Ramos (cell line): ENCODE measurements around the gene SCAF4.

Experiments
- in situ Hi-C: fragments of 300-500 bp; cut with MboI; formaldehyde crosslinking; loops from one replicate; pipeline ENCODE4 v1.14.3; 2022; ENCODE audit warnings: low sequenced_read_pairs; ENCODE audit not compliant: unreplicated experiment

SCAF4 gene

GRCh38 chr21:31713973-31714740, 17.8 kb downstream of the SCAF4 start:
- in situ Hi-C loops, result no loop called here

- in situ Hi-C loops, result no loop called here
Measured at GRCh38 chr21:31713115-31713514, 18.8 kb downstream of the SCAF4 start.

GRCh38 chr21:31711745-31712285, 20.1 kb downstream of the SCAF4 start:
- in situ Hi-C loops, result no loop called here

GRCh38 chr21:31711326-31711725, 20.6 kb downstream of the SCAF4 start:
- in situ Hi-C loops, result no loop called here

GRCh38 chr21:31710586-31710985, 21.3 kb downstream of the SCAF4 start:
- in situ Hi-C loops, result no loop called here

GRCh38 chr21:31708541-31708940, 23.4 kb downstream of the SCAF4 start:
- in situ Hi-C loops, result no loop called here

- in situ Hi-C loops, result no loop called here
Measured at GRCh38 chr21:31707499-31707898, 24.4 kb downstream of the SCAF4 start.

GRCh38 chr21:31706562-31706961, 25.4 kb downstream of the SCAF4 start:
- in situ Hi-C loops, result no loop called here

- in situ Hi-C loops, result no loop called here
Measured at GRCh38 chr21:31700040-31700439, 31.9 kb downstream of the SCAF4 start.

- in situ Hi-C loops, result no loop called here
Measured at GRCh38 chr21:31698461-31698860, 33.5 kb downstream of the SCAF4 start.

- in situ Hi-C loops, result no loop called here
Measured at GRCh38 chr21:31696424-31696823, 35.5 kb downstream of the SCAF4 start.

GRCh38 chr21:31693222-31693621, 38.7 kb downstream of the SCAF4 start:
- in situ Hi-C loops, result no loop called here

GRCh38 chr21:31688603-31689368, 43.1 kb downstream of the SCAF4 start:
- in situ Hi-C loops, result no loop called here

GRCh38 chr21:31687108-31687507, 44.8 kb downstream of the SCAF4 start:
- in situ Hi-C loops, result no loop called here

- in situ Hi-C loops, result no loop called here
Measured at GRCh38 chr21:31686272-31686915, 45.5 kb downstream of the SCAF4 start.

GRCh38 chr21:31684918-31685317, 47.0 kb downstream of the SCAF4 start:
- in situ Hi-C loops, result no loop called here

- in situ Hi-C loops, result no loop called here
Measured at GRCh38 chr21:31683029-31683428, 48.9 kb downstream of the SCAF4 start.

GRCh38 chr21:31682620-31683019, 49.3 kb downstream of the SCAF4 start:
- in situ Hi-C loops, result no loop called here

- in situ Hi-C loops, result no loop called here
Measured at GRCh38 chr21:31678478-31678877, 53.4 kb downstream of the SCAF4 start.

GRCh38 chr21:31677047-31677446, 54.9 kb downstream of the SCAF4 start:
- in situ Hi-C loops, result no loop called here

GRCh38 chr21:31675960-31676359, 56.0 kb downstream of the SCAF4 start:
- in situ Hi-C loops, result no loop called here
